ENCODE results near the gene DENND6B. TPM values are rescaled to one million over a fixed set of nuclear protein-coding genes. Genes with fewer than 3 reads are reported as not detected.

DENND6B gene
- total and polyA plus RNA-seq, 2 of the 13 experiments (the other 11 are each of a cell fraction or from before 2014, with no cell fraction given): 0.95 to 3.8 TPM

GRCh38 chr22:50310949-50311444, 15.8 kb downstream of the DENND6B start (continued):
- TF ChIP-seq ZNF788 (CRISPR knock-in tag; IDR thresholded peaks at IDR 0.05; ENCODE audit: borderline replicate concordance) (peak; percentile 32; the same call in 1 of the 2 replicates), MAX (IDR thresholded peaks at IDR 0.05) (0 out of 2 replicates have a peak, but pooled peaks have one; percentile 54), RARA (CRISPR knock-in tag; IDR thresholded peaks at IDR 0.05) (peak; percentile 21; the same call in 1 of the 2 replicates), SOX5 (CRISPR knock-in tag; IDR thresholded peaks at IDR 0.05; ENCODE audit: borderline replicate concordance) (0 out of 2 replicates have a peak, but pooled peaks have one; percentile 7), ZFY (CRISPR knock-in tag; IDR thresholded peaks at IDR 0.05) (peak; percentile 17; the same call in 1 of the 2 replicates), SAP130 (CRISPR knock-in tag; IDR thresholded peaks at IDR 0.05; ENCODE audit: low read depth) (peak; percentile 47), CBX5 (CRISPR knock-in tag; IDR thresholded peaks at IDR 0.05; ENCODE audit: borderline replicate concordance) (0 out of 2 replicates have a peak, but pooled peaks have one; percentile 49), NBN (conservative IDR thresholded peaks at IDR 0.05) (no peak), SMAD1 (CRISPR knock-in tag; IDR thresholded peaks at IDR 0.05; ENCODE audit: borderline replicate concordance, low read depth) (no peak), CEBPZ (IDR thresholded peaks at IDR 0.05; ENCODE audit: low read length) (no peak), ZNF652 (CRISPR knock-in tag; IDR thresholded peaks at IDR 0.05; ENCODE audit: borderline replicate concordance, low read depth) (no peak), RXRB (CRISPR knock-in tag; IDR thresholded peaks at IDR 0.05; ENCODE audit: borderline replicate concordance) (peak; percentile 39; the same call in 1 of the 2 replicates), POLR2A (IDR thresholded peaks at IDR 0.05; ENCODE audit: insufficient read depth in 1 of 2, low read depth in 2 of 2, low read length in 2 of 2) (peak in 1 of 2 experiments; percentile 44; a peak in 1 of 4 replicates), HNF4A (CRISPR knock-in tag; IDR thresholded peaks at IDR 0.05) (peak; percentile 77), RBM22 (optimal IDR thresholded peaks at IDR 0.05; ENCODE audit: low read length) (no peak), ZNF703 (CRISPR knock-in tag; IDR thresholded peaks at IDR 0.05; ENCODE audit: borderline replicate concordance) (no peak), PAXIP1 (CRISPR knock-in tag; conservative IDR thresholded peaks at IDR 0.05) (peak; percentile 69; the same call in 1 of the 2 replicates), ATF4 (CRISPR knock-in tag; IDR thresholded peaks at IDR 0.05) (no peak), TBX2 (CRISPR knock-in tag; IDR thresholded peaks at IDR 0.05; ENCODE audit: borderline replicate concordance) (peak; percentile 35; the same call in 1 of the 2 replicates), ZNF740 (CRISPR knock-in tag; IDR thresholded peaks at IDR 0.05) (no peak)

Data from HepG2 (cell line).